Tibial nerve (tissue), 4 donors: ENCODE measurements around the gene TFEB. TPM values are rescaled to one million over a fixed set of nuclear protein-coding genes. Genes with fewer than 3 reads are reported as not detected.

ENCODE experiments used
- DNase-seq, 2 donors: peaks; one replicate each; pipeline ENCODE4 v3.0.0-alpha.2; 2019; ENCODE audit warnings: low spot score in 2 of 2
- H3K27ac ChIP-seq, 4 donors: fragments of 200-600 bp; sonication (generic) in 3 of 4; one replicate each; pipeline ENCODE4 v1.5.1; 2017 to 2019; ENCODE audit warnings: mild to moderate bottlenecking in 1 of 4
- H3K27me3 ChIP-seq, 2 donors: fragments of 200-600 bp; sonication (generic) in 1 of 2; one replicate each; pipeline versions ENCODE4 v1.5.1 to v1.6.0; 2017 to 2019
- H3K36me3 ChIP-seq, 3 donors: fragments of 200-600 bp; sonication (generic); one replicate each; pipeline ENCODE4 v1.5.1; 2018 to 2019
- H3K4me1 ChIP-seq, 4 donors: fragments of 200-600 bp; sonication (generic) in 3 of 4; one replicate each; pipeline ENCODE4 v1.5.1; 2017 to 2019
- H3K4me3 ChIP-seq, 4 donors: fragments of 200-600 bp; sonication (generic) in 3 of 4; one replicate each; pipeline ENCODE4 v1.5.1; 2017 to 2019; ENCODE audit warnings: mild to moderate bottlenecking in 1 of 4, moderate library complexity in 1 of 4
- H3K9me3 ChIP-seq, 4 donors: fragments of 200-600 bp; sonication (generic) in 3 of 4; one replicate each; pipeline ENCODE4 v1.5.1; 2017 to 2019
- EP300 ChIP-seq, 2 donors: sonication (generic); formaldehyde crosslinking; IDR thresholded peaks; one replicate each; pipeline ENCODE4 v1.6.1; 2017; ENCODE audit warnings: antibody characterized with exemption in 2 of 2, mild to moderate bottlenecking in 1 of 2
- POLR2A ChIP-seq, 2 donors: fragments of 450-650 bp; IDR thresholded peaks; one replicate each; pipeline ENCODE4 v1.6.1; 2017; ENCODE audit warnings: antibody characterized with exemption in 2 of 2, mild to moderate bottlenecking in 2 of 2, moderate library complexity in 2 of 2
- WGBS, 2 donors: methylation state at CpG; one replicate each; pipeline ENCODE4 v1.1.5; 2018; 5-methylcytosine and 5-hydroxymethylcytosine counted together
- total RNA-seq, 4 donors: library from RNA; depleted of rRNA; stranded (reverse); fragments of >200 nt; gene quantifications; one replicate each; pipeline ENCODE4 v1.1.0, GENCODE V29; 2016
- TF ChIP-seq, protein P1 (sequence below), 5 experiments: fragments of 200-600 bp in 3 of 5; fragments of 450-650 bp in 2 of 5; sonication (generic) in 3 of 5; IDR thresholded peaks; one replicate each; pipeline ENCODE4 v1.5.1; 2016 to 2019; ENCODE audit warnings: antibody characterized with exemption in 5 of 5, mild to moderate bottlenecking in 3 of 5, moderate library complexity in 2 of 5

Gene TFEB
- total RNA-seq, 4 donors from 2014 or later = 19.2 to 28.8 (median 20.6) TPM

DNA sequence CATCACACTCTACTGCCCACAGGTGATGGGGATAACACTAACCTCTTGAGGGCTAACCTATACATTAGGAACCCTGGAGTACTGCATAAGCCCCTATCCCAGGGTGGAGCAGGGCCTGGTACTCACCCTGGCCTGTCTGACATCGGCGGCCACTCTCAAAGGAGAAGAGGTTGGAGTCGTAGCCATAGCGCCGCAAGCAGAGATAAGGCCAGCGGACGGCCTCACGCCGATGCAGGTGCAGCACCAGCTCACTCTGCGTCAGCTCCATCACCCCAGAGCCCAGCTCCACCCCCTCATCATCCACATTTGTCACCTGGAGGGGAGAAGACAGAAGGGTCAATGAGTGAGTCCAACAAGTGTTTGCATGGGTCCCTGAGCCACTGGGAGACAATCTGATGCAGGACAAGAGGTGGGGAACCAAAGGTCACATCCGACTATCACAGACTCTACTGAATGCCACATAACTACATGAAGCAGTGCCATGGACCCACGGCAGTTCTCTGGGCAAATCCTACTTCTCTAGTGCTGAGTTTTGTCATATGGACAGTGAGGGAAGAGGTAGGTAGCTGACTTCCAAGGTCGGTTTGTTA is 40.0 kb upstream of the TFEB start:
- no peaks in the 10 kb centered on the region for H3K9me3 ChIP-seq
- no peak overlapping the region for H3K4me3 ChIP-seq
- H3K4me1 ChIP-seq = peaks cover 0 to 19% (median 8%) of the 10 kb centered on the region in 4 donors
- WGBS, 2 donors = 89 to 92% methylated on average over 11 to 13 of the region's 13 CpGs
- no peak for TF ChIP-seq EP300 (IDR thresholded peaks at IDR 0.05)
- TF ChIP-seq, protein P1, sequence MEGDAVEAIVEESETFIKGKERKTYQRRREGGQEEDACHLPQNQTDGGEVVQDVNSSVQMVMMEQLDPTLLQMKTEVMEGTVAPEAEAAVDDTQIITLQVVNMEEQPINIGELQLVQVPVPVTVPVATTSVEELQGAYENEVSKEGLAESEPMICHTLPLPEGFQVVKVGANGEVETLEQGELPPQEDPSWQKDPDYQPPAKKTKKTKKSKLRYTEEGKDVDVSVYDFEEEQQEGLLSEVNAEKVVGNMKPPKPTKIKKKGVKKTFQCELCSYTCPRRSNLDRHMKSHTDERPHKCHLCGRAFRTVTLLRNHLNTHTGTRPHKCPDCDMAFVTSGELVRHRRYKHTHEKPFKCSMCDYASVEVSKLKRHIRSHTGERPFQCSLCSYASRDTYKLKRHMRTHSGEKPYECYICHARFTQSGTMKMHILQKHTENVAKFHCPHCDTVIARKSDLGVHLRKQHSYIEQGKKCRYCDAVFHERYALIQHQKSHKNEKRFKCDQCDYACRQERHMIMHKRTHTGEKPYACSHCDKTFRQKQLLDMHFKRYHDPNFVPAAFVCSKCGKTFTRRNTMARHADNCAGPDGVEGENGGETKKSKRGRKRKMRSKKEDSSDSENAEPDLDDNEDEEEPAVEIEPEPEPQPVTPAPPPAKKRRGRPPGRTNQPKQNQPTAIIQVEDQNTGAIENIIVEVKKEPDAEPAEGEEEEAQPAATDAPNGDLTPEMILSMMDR (IDR thresholded peaks at IDR 0.05) = no peak
- TF ChIP-seq POLR2A (IDR thresholded peaks at IDR 0.05) = no peak
- H3K27me3 ChIP-seq = no peaks in the 10 kb centered on the region
- DNase-seq = no peak
- no peak overlapping the region for H3K27ac ChIP-seq
- H3K36me3 ChIP-seq = peaks cover 0 to 70% (median 9%) of the 10 kb centered on the region in 3 donors

DNA sequence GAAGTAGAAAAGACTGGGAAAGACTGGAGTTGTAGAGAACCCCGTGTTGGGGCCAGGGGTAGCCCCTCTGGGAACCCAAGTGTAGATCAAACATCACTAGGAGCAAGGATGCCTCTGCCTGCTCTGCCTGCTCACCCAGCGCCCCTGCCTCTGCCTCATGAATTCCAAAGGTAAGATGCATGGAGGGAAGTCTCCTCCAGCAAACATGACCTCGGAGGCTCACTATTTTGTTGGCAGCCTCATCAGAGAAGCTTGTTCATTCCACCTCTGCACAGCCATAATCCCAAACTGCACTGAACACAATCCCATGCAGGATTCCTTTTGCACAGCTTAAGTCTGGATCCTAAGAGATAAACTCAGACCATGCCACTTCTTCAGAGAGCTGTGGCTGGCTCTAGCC is 39.4 kb upstream of the TFEB start:
- H3K36me3 ChIP-seq = peaks cover 0 to 75% (median 9%) of the 10 kb centered on the region in 3 donors
- no peak for TF ChIP-seq POLR2A (IDR thresholded peaks at IDR 0.05)
- TF ChIP-seq, protein P1 (IDR thresholded peaks at IDR 0.05) = no peak
- TF ChIP-seq EP300 (IDR thresholded peaks at IDR 0.05) = no peak
- H3K9me3 ChIP-seq = no peaks in the 10 kb centered on the region
- no peak for DNase-seq
- peaks cover 0 to 19% (median 8%) of the 10 kb centered on the region in 4 donors for H3K4me1 ChIP-seq
- no peaks in the 10 kb centered on the region for H3K27me3 ChIP-seq
- no peak overlapping the region for H3K27ac ChIP-seq
- no peak overlapping the region for H3K4me3 ChIP-seq
- 89 to 90% methylated on average over 3 of the region's 3 CpGs for WGBS, 2 donors

DNA sequence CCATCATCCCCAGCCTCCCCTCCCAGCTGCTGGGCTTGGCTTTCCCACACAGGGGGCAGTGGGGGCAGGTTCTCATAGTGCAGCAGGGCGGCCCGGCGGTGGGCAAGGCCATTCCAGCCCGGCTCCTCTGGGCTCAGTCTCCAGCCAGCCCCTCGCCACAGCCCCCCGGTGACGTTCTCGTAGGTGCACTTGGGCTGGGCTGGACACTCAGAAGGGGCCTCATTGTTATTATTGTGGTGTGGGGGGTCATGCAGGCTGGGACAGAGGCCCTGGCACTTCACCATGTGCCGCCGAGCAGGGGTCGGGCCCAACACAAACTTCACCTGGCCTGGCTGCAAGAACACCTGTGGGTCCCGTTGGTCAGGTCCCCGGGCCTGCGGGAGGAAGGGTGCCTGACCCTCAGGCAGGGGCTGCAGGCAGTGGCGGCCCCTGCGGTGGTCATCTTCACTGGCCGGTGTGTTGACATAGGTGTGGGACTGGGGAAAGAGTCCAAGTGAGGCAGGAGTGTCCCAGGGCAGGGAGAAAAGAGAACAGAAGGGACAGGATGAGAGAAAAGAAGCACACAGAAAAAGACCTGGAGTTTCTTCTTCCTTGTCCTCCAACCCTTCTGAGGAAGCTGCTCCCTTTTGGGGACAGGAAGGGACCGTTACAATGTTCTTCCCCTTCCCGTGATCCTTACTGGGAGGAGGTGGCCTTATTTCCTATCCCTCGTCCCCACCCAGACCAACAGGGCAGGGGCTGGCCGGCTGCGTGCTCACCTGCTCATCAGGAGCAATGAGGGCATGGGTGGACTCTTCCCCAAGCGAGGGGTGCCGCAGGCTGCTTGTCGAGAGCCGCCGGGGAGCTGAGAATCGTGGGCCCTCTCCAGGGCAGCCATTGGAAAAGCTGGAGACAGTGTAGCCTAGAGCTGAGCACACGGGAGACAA is 35.9 kb upstream of the TFEB start:
- H3K4me1 ChIP-seq = peaks cover 0 to 9% (median 0%) of the 10 kb centered on the region in 4 donors
- 86 to 89% methylated on average over 19 to 25 of the region's 29 CpGs for WGBS, 2 donors

DNA sequence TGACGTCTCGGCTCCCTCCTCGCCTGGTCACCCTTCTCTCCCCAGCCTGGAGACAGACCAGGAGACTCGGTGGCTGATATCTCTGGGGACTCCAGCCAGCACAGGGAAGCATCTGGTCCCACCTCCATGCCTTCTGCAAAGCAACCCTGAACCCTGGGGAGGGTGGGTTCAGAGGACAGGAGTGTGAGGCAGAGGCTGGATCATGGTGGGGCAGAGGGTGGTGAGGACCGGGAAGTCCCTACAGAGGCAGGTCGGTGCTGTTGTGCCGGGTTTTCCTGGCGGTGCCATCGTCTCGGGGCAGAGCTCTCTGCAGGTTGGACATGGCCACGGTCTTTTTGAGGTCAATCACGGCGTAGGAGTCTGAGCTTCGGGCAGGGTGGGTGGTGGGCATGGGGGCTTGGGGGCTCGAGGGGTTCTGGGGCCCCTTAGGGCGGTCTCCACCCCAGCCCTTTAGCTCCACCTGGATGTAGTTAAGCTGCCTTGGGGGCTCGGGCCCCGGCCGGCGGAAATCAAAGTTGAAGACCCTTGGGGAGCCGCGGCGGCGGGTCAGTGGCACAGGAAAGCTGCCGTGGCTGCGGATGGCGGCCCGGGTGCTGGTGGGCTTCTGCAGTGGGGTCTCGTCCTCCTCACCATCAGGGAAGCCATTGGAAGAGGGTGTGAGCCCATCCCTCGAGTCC is 35.1 kb upstream of the TFEB start:
- H3K27me3 ChIP-seq = no peaks in the 10 kb centered on the region
- WGBS, 2 donors = 91% methylated on average over 28 to 29 of the region's 30 CpGs
- DNase-seq = no peak
- peaks cover 0 to 73% (median 9%) of the 10 kb centered on the region in 3 donors for H3K36me3 ChIP-seq
- H3K4me3 ChIP-seq = no peak overlapping the region
- H3K9me3 ChIP-seq = no peaks in the 10 kb centered on the region
- no peak for TF ChIP-seq POLR2A (IDR thresholded peaks at IDR 0.05)
- TF ChIP-seq EP300 (IDR thresholded peaks at IDR 0.05) = no peak
- TF ChIP-seq, protein P1 (IDR thresholded peaks at IDR 0.05) = no peak
- H3K4me1 ChIP-seq = peaks cover 0 to 9% (median 0%) of the 10 kb centered on the region in 4 donors
- no peak overlapping the region for H3K27ac ChIP-seq

More for the DNA sequence above, 35.9 kb upstream of the TFEB start:
- Histone ChIP-seq H3K4me3 (no peak overlapping the region), H3K9me3 (no peaks in the 10 kb centered on the region), H3K27ac (no peak overlapping the region), H3K36me3 (peaks cover 0 to 81% (median 9%) of the 10 kb centered on the region in 3 donors), H3K27me3 (no peaks in the 10 kb centered on the region)
- TF ChIP-seq, protein P1 (IDR thresholded peaks at IDR 0.05) = no peak
- no peak for TF ChIP-seq POLR2A (IDR thresholded peaks at IDR 0.05)
- no peak for TF ChIP-seq EP300 (IDR thresholded peaks at IDR 0.05)
- no peak for DNase-seq
